Testis (tissue), 3 donors: Measurements from ENCODE around the gene DLX4. TPM values are rescaled to one million over a fixed set of nuclear protein-coding genes. Genes with fewer than 3 reads are reported as not detected.

Source experiments
- DNase-seq: peaks from one replicate; pipeline ENCODE4 v3.0.0-alpha.2; 2019
- H3K27ac ChIP-seq, 2 donors: fragments of 200-600 bp; sonication (generic); one replicate each; pipeline ENCODE4 v1.5.1; 2019
- H3K27me3 ChIP-seq: fragments of 200-600 bp; sonication (generic); one replicate; pipeline ENCODE4 v1.5.1; 2019
- H3K36me3 ChIP-seq: fragments of 200-600 bp; sonication (generic); one replicate; pipeline ENCODE4 v1.5.1; 2017; ENCODE audit warnings: low read depth; ENCODE audit errors: missing control alignments
- H3K4me1 ChIP-seq: fragments of 200-600 bp; sonication (generic); one replicate; pipeline ENCODE4 v1.5.1; 2019
- H3K4me3 ChIP-seq, 2 donors: fragments of 200-600 bp; sonication (generic); one replicate each; pipeline ENCODE4 v1.5.1; 2017 to 2019
- H3K9me3 ChIP-seq: fragments of 200-600 bp; sonication (generic); one replicate; pipeline ENCODE4 v1.5.1; 2017
- CTCF ChIP-seq, 3 experiments: fragments of 450-650 bp in 2 of 3; fragments of 200-600 bp in 1 of 3; sonication (generic) in 1 of 3; IDR thresholded peaks; one replicate each; pipeline ENCODE4 v1.5.1; 2016 to 2019; ENCODE audit warnings: antibody characterized with exemption in 3 of 3, mild to moderate bottlenecking in 2 of 3, moderate library complexity in 1 of 3
- POLR2A ChIP-seq: fragments of 450-650 bp; IDR thresholded peaks from one replicate; pipeline ENCODE4 v1.6.1; 2017; ENCODE audit warnings: antibody characterized with exemption, mild to moderate bottlenecking, moderate library complexity
- WGBS, 2 donors: methylation state at CpG; one replicate each; pipeline ENCODE4 v1.1.5; 2018; 5-methylcytosine and 5-hydroxymethylcytosine counted together
- intact Hi-C: fragments of 100-400 bp; cut with DNase I; formaldehyde crosslinking; loops from one replicate; pipeline ENCODE4 v1.15.1; 2023; ENCODE audit warnings: low total_unique reads
- polyA plus RNA-seq: library from polyadenylated mRNA; stranded (reverse); fragments of 350-450 nt; fragmentation: Illumina TruSeq; extraction: RNeasy Lipid Tissue Mini Kit (QIAGEN cat#74804); gene quantifications from one replicate; pipeline ENCODE4 v1.2.3, GENCODE V29; 2014; ENCODE audit warnings: low read depth, low replicate concordance; ENCODE audit not compliant: insufficient read depth
- total RNA-seq, 2 donors: library from RNA; depleted of rRNA; stranded (reverse); fragments of >200 nt; gene quantifications; one replicate each; pipeline ENCODE4 v1.2.3, GENCODE V29; 2016

The DLX4 gene
- total and polyA plus RNA-seq, 3 donors from 2014 or later: 0.30 to 1.2 (median 0.37) TPM

- TF ChIP-seq POLR2A: no peak
- TF ChIP-seq CTCF (IDR thresholded peaks at IDR 0.05): no peak
- intact Hi-C loops: no loop called here
- no peak for DNase-seq
- Histone ChIP-seq H3K4me3 (no peak overlapping the region), H3K4me1 (no peaks in the 10 kb centered on the region), H3K27me3 (no peaks in the 10 kb centered on the region), H3K9me3 (no peaks in the 10 kb centered on the region), H3K36me3 (no peaks in the 10 kb centered on the region), H3K27ac (no peak overlapping the region)
- 80 to 84% methylated on average over 5 of the region's 5 CpGs for WGBS, 2 donors
Measured at GRCh38 chr17:49942947-49943346, 26.0 kb upstream of the DLX4 start.

GRCh38 chr17:49944273-49944870 is 24.6 kb upstream of the DLX4 start:
- H3K27ac ChIP-seq: no peak overlapping the region
- peak overlapping the region in 1 of 2 donors; percentile 29 for H3K4me3 ChIP-seq
- H3K9me3 ChIP-seq: no peaks in the 10 kb centered on the region
- TF ChIP-seq CTCF (IDR thresholded peaks at IDR 0.05) (no peak), POLR2A (no peak)
- intact Hi-C loops: no loop called here
- WGBS, 2 donors: 39% methylated on average over 23 to 26 of the region's 26 CpGs
- H3K36me3 ChIP-seq: no peaks in the 10 kb centered on the region
- no peaks in the 10 kb centered on the region for H3K4me1 ChIP-seq
- no peak for DNase-seq
- H3K27me3 ChIP-seq: no peaks in the 10 kb centered on the region

GRCh38 chr17:49946208-49946607 is 22.8 kb upstream of the DLX4 start:
- intact Hi-C loops: no loop called here

GRCh38 chr17:49946964-49947584 is 21.9 kb upstream of the DLX4 start:
- H3K27me3 ChIP-seq: no peaks in the 10 kb centered on the region

More at GRCh38 chr17:49946208-49946607, 22.8 kb upstream of the DLX4 start:
- no peaks in the 10 kb centered on the region for H3K27me3 ChIP-seq
- 77 to 86% methylated on average over 3 to 8 of the region's 8 CpGs for WGBS, 2 donors
- no peak overlapping the region for H3K4me3 ChIP-seq
- H3K36me3 ChIP-seq: no peaks in the 10 kb centered on the region
- H3K9me3 ChIP-seq: no peaks in the 10 kb centered on the region
- TF ChIP-seq CTCF (IDR thresholded peaks at IDR 0.05) (no peak), POLR2A (no peak)
- no peak for DNase-seq
- H3K4me1 ChIP-seq: no peaks in the 10 kb centered on the region
- H3K27ac ChIP-seq: no peak overlapping the region

More at GRCh38 chr17:49946964-49947584, 21.9 kb upstream of the DLX4 start:
- H3K36me3 ChIP-seq: no peaks in the 10 kb centered on the region
- WGBS, 2 donors: 88% methylated on average over 11 of the region's 11 CpGs; no CpG with 5 or more reads in 1 of the 2 donors
- H3K9me3 ChIP-seq: no peaks in the 10 kb centered on the region
- H3K4me1 ChIP-seq: peaks cover 3% of the 10 kb centered on the region
- intact Hi-C loops: no loop called here
- no peak overlapping the region for H3K27ac ChIP-seq
- DNase-seq: no peak
- no peak for TF ChIP-seq CTCF (IDR thresholded peaks at IDR 0.05)
- TF ChIP-seq POLR2A: no peak
- H3K4me3 ChIP-seq: no peak overlapping the region
